H1 (cell line): ENCODE results near the gene RAB3D. TPM values are rescaled to one million over a fixed set of nuclear protein-coding genes. Genes with fewer than 3 reads are reported as not detected.

Experiments
- ASH2L ChIP-seq: fragments of 200-600, 300-600 bp; sonication (generic); IDR thresholded peaks from one replicate; pipeline ENCODE4 v1.7.1; 2017; ENCODE audit warnings: low read length
- CREB1 ChIP-seq: IDR thresholded peaks from 2 replicates; pipeline ENCODE4 v1.6.1; 2012; ENCODE audit warnings: inconsistent platforms
- E2F6 ChIP-seq: IDR thresholded peaks from 2 replicates; pipeline ENCODE4 v1.6.1; 2012; ENCODE audit warnings: inconsistent platforms
- EZH2 ChIP-seq: fragments of 200-600 bp; sonication (generic); IDR thresholded peaks from 2 replicates; pipeline ENCODE4 v1.7.1; 2012; ENCODE audit warnings: low read depth, mild to moderate bottlenecking, moderate library complexity, low read length, inconsistent platforms; ENCODE audit not compliant: severe bottlenecking
- GABPA ChIP-seq: IDR thresholded peaks from 2 replicates; pipeline ENCODE4 v1.6.1; 2011; ENCODE audit warnings: mild to moderate bottlenecking, low read length, moderate library complexity, borderline replicate concordance; ENCODE audit not compliant: insufficient read depth
- RXRA ChIP-seq: IDR thresholded peaks from 2 replicates; pipeline ENCODE4 v1.6.1; 2011; ENCODE audit warnings: low read depth, mild to moderate bottlenecking, low read length, moderate library complexity; ENCODE audit not compliant: insufficient read depth
- SP2 ChIP-seq: IDR thresholded peaks from 2 replicates; pipeline ENCODE4 v1.6.1; 2012; ENCODE audit warnings: mild to moderate bottlenecking, low read length, inconsistent platforms
- TEAD4 ChIP-seq: IDR thresholded peaks from 2 replicates; pipeline ENCODE4 v1.6.1; 2012; ENCODE audit warnings: low read depth, low read length, inconsistent platforms, mixed read lengths
- polyA plus RNA-seq, 7 experiments: library from polyadenylated mRNA; depleted of rRNA in 3 of 7; stranded (reverse) in 5 of 7; unstranded in 2 of 7; fragments of >200 nt in 5 of 7; fragments of 200-250 nt in 2 of 7; gene quantifications; 1 replicate in 5 of 7; 2 replicates in 1 of 7; 4 replicates in 1 of 7; pipeline versions ENCODE4 v1.2.1 to v1.2.3, GENCODE V29; 2011 to 2013; ENCODE audit warnings: missing spikeins in 2 of 7, mixed read lengths in 2 of 7
- total RNA-seq: library from RNA; stranded (reverse); fragmentation: NEBNext Ultra II Directional; extraction: Animal tissue kit (Norgen Biotek cat#: 25700); gene quantifications from 2 replicates; pipeline ENCODE4 v1.2.1, GENCODE V29; 2021
- TF ChIP-seq, protein P1 (sequence below): fragments of 300-600 bp; sonication (generic); IDR thresholded peaks from 2 replicates; pipeline ENCODE4 v1.7.1; 2012; ENCODE audit warnings: low read length, moderate library complexity, mild to moderate bottlenecking, inconsistent platforms; ENCODE audit not compliant: insufficient replicate concordance

The RAB3D gene
- total and polyA plus RNA-seq, 2 of the 8 experiments (the other 6 are each of a cell fraction or from before 2014, with no cell fraction given) = 17.8 to 23.8 TPM

DNA sequence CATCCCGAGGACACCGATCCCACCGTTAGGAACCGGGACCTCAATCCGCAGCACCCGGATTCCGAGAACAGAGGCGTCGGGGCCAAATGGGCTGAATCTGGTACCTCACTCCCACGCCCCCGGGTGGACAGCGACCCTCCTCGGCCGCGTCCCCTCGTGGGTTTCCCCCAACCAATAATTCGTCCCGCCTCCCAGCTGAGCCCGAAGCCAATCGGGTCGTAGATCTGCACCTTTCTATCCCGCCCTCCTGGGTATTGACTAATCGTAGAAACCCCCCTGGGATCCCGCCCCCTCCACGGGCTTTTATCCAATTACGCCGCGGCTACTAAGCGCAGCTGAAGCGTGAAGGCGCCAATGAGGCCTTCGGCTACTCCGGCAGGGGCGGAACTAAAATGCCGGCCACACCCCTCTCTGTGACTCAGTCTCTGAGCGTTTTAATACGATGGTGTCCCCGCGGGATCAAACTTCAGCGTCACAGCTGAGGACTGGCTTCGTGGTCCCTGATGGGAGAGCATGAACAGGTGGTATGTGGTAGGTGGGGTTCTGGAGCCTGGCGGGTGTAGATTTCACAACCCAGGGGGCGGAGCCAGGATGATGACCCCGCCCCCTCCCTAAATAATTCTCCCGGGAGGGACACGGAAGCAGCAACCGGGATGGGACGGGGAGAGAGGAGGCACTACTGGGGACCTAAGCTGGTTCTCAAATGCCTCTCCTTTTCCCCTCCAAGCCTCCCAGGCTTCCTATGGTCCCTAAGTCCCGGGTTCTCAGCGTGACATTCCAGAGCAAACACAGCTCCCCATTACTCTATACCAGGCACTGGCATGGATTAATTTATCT is 6.9 kb upstream of the RAB3D start, which contains the start of the genes CCDC159 and TMEM205 (continued):
- TF ChIP-seq, protein P1, sequence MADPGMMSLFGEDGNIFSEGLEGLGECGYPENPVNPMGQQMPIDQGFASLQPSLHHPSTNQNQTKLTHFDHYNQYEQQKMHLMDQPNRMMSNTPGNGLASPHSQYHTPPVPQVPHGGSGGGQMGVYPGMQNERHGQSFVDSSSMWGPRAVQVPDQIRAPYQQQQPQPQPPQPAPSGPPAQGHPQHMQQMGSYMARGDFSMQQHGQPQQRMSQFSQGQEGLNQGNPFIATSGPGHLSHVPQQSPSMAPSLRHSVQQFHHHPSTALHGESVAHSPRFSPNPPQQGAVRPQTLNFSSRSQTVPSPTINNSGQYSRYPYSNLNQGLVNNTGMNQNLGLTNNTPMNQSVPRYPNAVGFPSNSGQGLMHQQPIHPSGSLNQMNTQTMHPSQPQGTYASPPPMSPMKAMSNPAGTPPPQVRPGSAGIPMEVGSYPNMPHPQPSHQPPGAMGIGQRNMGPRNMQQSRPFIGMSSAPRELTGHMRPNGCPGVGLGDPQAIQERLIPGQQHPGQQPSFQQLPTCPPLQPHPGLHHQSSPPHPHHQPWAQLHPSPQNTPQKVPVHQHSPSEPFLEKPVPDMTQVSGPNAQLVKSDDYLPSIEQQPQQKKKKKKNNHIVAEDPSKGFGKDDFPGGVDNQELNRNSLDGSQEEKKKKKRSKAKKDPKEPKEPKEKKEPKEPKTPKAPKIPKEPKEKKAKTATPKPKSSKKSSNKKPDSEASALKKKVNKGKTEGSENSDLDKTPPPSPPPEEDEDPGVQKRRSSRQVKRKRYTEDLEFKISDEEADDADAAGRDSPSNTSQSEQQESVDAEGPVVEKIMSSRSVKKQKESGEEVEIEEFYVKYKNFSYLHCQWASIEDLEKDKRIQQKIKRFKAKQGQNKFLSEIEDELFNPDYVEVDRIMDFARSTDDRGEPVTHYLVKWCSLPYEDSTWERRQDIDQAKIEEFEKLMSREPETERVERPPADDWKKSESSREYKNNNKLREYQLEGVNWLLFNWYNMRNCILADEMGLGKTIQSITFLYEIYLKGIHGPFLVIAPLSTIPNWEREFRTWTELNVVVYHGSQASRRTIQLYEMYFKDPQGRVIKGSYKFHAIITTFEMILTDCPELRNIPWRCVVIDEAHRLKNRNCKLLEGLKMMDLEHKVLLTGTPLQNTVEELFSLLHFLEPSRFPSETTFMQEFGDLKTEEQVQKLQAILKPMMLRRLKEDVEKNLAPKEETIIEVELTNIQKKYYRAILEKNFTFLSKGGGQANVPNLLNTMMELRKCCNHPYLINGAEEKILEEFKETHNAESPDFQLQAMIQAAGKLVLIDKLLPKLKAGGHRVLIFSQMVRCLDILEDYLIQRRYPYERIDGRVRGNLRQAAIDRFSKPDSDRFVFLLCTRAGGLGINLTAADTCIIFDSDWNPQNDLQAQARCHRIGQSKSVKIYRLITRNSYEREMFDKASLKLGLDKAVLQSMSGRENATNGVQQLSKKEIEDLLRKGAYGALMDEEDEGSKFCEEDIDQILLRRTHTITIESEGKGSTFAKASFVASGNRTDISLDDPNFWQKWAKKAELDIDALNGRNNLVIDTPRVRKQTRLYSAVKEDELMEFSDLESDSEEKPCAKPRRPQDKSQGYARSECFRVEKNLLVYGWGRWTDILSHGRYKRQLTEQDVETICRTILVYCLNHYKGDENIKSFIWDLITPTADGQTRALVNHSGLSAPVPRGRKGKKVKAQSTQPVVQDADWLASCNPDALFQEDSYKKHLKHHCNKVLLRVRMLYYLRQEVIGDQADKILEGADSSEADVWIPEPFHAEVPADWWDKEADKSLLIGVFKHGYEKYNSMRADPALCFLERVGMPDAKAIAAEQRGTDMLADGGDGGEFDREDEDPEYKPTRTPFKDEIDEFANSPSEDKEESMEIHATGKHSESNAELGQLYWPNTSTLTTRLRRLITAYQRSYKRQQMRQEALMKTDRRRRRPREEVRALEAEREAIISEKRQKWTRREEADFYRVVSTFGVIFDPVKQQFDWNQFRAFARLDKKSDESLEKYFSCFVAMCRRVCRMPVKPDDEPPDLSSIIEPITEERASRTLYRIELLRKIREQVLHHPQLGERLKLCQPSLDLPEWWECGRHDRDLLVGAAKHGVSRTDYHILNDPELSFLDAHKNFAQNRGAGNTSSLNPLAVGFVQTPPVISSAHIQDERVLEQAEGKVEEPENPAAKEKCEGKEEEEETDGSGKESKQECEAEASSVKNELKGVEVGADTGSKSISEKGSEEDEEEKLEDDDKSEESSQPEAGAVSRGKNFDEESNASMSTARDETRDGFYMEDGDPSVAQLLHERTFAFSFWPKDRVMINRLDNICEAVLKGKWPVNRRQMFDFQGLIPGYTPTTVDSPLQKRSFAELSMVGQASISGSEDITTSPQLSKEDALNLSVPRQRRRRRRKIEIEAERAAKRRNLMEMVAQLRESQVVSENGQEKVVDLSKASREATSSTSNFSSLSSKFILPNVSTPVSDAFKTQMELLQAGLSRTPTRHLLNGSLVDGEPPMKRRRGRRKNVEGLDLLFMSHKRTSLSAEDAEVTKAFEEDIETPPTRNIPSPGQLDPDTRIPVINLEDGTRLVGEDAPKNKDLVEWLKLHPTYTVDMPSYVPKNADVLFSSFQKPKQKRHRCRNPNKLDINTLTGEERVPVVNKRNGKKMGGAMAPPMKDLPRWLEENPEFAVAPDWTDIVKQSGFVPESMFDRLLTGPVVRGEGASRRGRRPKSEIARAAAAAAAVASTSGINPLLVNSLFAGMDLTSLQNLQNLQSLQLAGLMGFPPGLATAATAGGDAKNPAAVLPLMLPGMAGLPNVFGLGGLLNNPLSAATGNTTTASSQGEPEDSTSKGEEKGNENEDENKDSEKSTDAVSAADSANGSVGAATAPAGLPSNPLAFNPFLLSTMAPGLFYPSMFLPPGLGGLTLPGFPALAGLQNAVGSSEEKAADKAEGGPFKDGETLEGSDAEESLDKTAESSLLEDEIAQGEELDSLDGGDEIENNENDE = no peak
- peak; percentile 88 for TF ChIP-seq CREB1
- no peak for TF ChIP-seq RXRA
- no peak for TF ChIP-seq EZH2
- TF ChIP-seq E2F6 = peak; percentile 79
- TF ChIP-seq SP2 = peak; percentile 83
- TF ChIP-seq TEAD4 = no peak; the same call in 1 of the 2 replicates
- TF ChIP-seq GABPA = no peak
- no peak for TF ChIP-seq ASH2L
